Measurements from ENCODE around the gene PAK4.

DNA sequence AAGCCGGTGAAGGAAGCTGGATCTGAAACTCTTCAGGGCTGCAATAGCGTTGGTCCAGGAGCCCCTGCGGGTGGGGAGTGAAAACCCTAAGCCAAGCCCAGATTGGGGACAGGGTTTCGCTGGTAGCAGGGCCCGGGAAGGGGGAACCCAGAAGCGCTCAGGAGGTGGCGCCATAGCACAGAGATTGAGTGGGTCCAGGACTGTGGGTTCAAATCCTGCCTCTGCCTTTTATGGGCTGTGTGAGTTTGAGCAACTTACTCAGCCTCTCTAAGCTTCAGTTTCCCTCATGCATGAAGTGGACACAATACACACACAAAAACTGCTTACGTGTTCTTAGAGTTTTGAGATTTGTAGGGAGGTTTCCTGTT lies 86.8 kb downstream of the PAK4 start:
- TF ChIP-seq, protein P1, sequence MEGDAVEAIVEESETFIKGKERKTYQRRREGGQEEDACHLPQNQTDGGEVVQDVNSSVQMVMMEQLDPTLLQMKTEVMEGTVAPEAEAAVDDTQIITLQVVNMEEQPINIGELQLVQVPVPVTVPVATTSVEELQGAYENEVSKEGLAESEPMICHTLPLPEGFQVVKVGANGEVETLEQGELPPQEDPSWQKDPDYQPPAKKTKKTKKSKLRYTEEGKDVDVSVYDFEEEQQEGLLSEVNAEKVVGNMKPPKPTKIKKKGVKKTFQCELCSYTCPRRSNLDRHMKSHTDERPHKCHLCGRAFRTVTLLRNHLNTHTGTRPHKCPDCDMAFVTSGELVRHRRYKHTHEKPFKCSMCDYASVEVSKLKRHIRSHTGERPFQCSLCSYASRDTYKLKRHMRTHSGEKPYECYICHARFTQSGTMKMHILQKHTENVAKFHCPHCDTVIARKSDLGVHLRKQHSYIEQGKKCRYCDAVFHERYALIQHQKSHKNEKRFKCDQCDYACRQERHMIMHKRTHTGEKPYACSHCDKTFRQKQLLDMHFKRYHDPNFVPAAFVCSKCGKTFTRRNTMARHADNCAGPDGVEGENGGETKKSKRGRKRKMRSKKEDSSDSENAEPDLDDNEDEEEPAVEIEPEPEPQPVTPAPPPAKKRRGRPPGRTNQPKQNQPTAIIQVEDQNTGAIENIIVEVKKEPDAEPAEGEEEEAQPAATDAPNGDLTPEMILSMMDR (IDR thresholded peaks at IDR 0.05 in 2 of 3, conservative IDR thresholded peaks at IDR 0.05 in 1 of 3; ENCODE audit: borderline replicate concordance in 1 of 3, insufficient read depth in 1 of 3, low read depth in 2 of 3, low read length in 2 of 3), result peak; percentile 68 to 96 (median 85)
- TF ChIP-seq POLR2A (IDR thresholded peaks at IDR 0.05; ENCODE audit: borderline replicate concordance, extremely low read depth, insufficient read depth, insufficient read length) (no peak), EZH2 (IDR thresholded peaks at IDR 0.05) (no peak), POLR2AphosphoS5 (IDR thresholded peaks at IDR 0.05; ENCODE audit: low read depth, low read length) (no peak), SP1 (IDR thresholded peaks at IDR 0.05; ENCODE audit: low read depth) (no peak), MAX (IDR thresholded peaks at IDR 0.05) (no peak; the same call in 1 of the 2 replicates), ELF1 (IDR thresholded peaks at IDR 0.05; ENCODE audit: borderline replicate concordance, low read depth) (no peak), YY1 (IDR thresholded peaks at IDR 0.05; ENCODE audit: extremely low read depth, insufficient replicate concordance, low read depth, low read length) (no peak), ZNF274 (IDR thresholded peaks at IDR 0.05; ENCODE audit: low read depth, low read length) (no peak), ZFX (IDR thresholded peaks at IDR 0.05) (no peak), CEBPB (IDR thresholded peaks at IDR 0.05; ENCODE audit: low read depth) (no peak), TCF7L2 (IDR thresholded peaks at IDR 0.05; ENCODE audit: borderline replicate concordance, extremely low read depth, insufficient read depth, insufficient read length) (no peak)
- TF ChIP-seq, protein P2, sequence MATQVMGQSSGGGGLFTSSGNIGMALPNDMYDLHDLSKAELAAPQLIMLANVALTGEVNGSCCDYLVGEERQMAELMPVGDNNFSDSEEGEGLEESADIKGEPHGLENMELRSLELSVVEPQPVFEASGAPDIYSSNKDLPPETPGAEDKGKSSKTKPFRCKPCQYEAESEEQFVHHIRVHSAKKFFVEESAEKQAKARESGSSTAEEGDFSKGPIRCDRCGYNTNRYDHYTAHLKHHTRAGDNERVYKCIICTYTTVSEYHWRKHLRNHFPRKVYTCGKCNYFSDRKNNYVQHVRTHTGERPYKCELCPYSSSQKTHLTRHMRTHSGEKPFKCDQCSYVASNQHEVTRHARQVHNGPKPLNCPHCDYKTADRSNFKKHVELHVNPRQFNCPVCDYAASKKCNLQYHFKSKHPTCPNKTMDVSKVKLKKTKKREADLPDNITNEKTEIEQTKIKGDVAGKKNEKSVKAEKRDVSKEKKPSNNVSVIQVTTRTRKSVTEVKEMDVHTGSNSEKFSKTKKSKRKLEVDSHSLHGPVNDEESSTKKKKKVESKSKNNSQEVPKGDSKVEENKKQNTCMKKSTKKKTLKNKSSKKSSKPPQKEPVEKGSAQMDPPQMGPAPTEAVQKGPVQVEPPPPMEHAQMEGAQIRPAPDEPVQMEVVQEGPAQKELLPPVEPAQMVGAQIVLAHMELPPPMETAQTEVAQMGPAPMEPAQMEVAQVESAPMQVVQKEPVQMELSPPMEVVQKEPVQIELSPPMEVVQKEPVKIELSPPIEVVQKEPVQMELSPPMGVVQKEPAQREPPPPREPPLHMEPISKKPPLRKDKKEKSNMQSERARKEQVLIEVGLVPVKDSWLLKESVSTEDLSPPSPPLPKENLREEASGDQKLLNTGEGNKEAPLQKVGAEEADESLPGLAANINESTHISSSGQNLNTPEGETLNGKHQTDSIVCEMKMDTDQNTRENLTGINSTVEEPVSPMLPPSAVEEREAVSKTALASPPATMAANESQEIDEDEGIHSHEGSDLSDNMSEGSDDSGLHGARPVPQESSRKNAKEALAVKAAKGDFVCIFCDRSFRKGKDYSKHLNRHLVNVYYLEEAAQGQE (IDR thresholded peaks at IDR 0.05; ENCODE audit: low read depth), result no peak
